Vagina (tissue), 2 donors: Measurements from ENCODE around the gene CACHD1. TPM values are rescaled to one million over a fixed set of nuclear protein-coding genes. Genes with fewer than 3 reads are reported as not detected.

ENCODE experiments used
- DNase-seq, 2 donors: peaks; one replicate each; pipeline ENCODE4 v3.0.0-alpha.2; 2017; ENCODE audit errors: extremely low spot score in 2 of 2
- H3K27ac ChIP-seq: fragments of 200-600 bp; sonication (generic); one replicate; pipeline ENCODE4 v1.5.1; 2019
- H3K27me3 ChIP-seq: fragments of 200-600 bp; sonication (generic); one replicate; pipeline ENCODE4 v1.5.1; 2019
- H3K36me3 ChIP-seq, 2 donors: fragments of 200-600 bp; sonication (generic); one replicate each; pipeline ENCODE4 v1.5.1; 2017 to 2019
- H3K4me1 ChIP-seq: fragments of 200-600 bp; sonication (generic); one replicate; pipeline ENCODE4 v1.5.1; 2019
- H3K4me3 ChIP-seq, 2 donors: fragments of 200-600 bp; sonication (generic); 1 replicate in 1 of 2; 2 replicates in 1 of 2; pipeline ENCODE4 v1.5.1; 2016 to 2019
- H3K9me3 ChIP-seq: fragments of 200-600 bp; sonication (generic); one replicate; pipeline ENCODE4 v1.5.1; 2019
- POLR2A ChIP-seq, 2 donors: fragments of 450-650 bp; IDR thresholded peaks; one replicate each; pipeline ENCODE4 v1.6.1; 2017; ENCODE audit warnings: antibody characterized with exemption in 2 of 2, mild to moderate bottlenecking in 2 of 2, moderate library complexity in 2 of 2
- POLR2AphosphoS5 ChIP-seq, 2 donors: sonication (generic); formaldehyde crosslinking; IDR thresholded peaks; one replicate each; pipeline ENCODE4 v1.9.0; 2017; ENCODE audit warnings: antibody characterized with exemption in 2 of 2, mild to moderate bottlenecking in 2 of 2, low read depth in 1 of 2; ENCODE audit not compliant: insufficient read depth in 1 of 2
- intact Hi-C: fragments of 100-400 bp; cut with DNase I; formaldehyde crosslinking; loops from one replicate; pipeline ENCODE4 v1.15.1; 2023
- total RNA-seq: library from RNA; depleted of rRNA; stranded (reverse); fragments of >200 nt; gene quantifications from one replicate; pipeline ENCODE4 v1.2.3, GENCODE V29; 2016
- TF ChIP-seq, protein P1 (sequence below), 3 experiments: fragments of 450-650 bp in 2 of 3; fragments of 200-600 bp in 1 of 3; sonication (generic) in 1 of 3; IDR thresholded peaks; one replicate each; pipeline ENCODE4 v1.5.1; 2017 to 2019; ENCODE audit warnings: antibody characterized with exemption in 3 of 3, mild to moderate bottlenecking in 2 of 3, moderate library complexity in 2 of 3

The CACHD1 gene
- total RNA-seq, 1 donor from 2014 or later = 27.7 TPM

GRCh38 chr1:64653466-64653865, 183.5 kb downstream of the CACHD1 start:
- intact Hi-C loops = no loop called here
- DNase-seq = no peak

GRCh38 chr1:64654519-64655341, 184.8 kb downstream of the CACHD1 start:
- intact Hi-C loops = no loop called here

More at GRCh38 chr1:64653466-64653865, 183.5 kb downstream of the CACHD1 start:
- Histone ChIP-seq H3K27me3 (no peaks in the 10 kb centered on the region), H3K4me3 (no peak overlapping the region), H3K27ac (no peak overlapping the region), H3K4me1 (no peaks in the 10 kb centered on the region), H3K36me3 (no peaks in the 10 kb centered on the region), H3K9me3 (no peaks in the 10 kb centered on the region)
- no peak for TF ChIP-seq POLR2A (IDR thresholded peaks at IDR 0.05)
- TF ChIP-seq, protein P1, sequence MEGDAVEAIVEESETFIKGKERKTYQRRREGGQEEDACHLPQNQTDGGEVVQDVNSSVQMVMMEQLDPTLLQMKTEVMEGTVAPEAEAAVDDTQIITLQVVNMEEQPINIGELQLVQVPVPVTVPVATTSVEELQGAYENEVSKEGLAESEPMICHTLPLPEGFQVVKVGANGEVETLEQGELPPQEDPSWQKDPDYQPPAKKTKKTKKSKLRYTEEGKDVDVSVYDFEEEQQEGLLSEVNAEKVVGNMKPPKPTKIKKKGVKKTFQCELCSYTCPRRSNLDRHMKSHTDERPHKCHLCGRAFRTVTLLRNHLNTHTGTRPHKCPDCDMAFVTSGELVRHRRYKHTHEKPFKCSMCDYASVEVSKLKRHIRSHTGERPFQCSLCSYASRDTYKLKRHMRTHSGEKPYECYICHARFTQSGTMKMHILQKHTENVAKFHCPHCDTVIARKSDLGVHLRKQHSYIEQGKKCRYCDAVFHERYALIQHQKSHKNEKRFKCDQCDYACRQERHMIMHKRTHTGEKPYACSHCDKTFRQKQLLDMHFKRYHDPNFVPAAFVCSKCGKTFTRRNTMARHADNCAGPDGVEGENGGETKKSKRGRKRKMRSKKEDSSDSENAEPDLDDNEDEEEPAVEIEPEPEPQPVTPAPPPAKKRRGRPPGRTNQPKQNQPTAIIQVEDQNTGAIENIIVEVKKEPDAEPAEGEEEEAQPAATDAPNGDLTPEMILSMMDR (IDR thresholded peaks at IDR 0.05) = no peak
- no peak for TF ChIP-seq POLR2AphosphoS5 (IDR thresholded peaks at IDR 0.05; ENCODE audit: insufficient read depth in 1 of 2, low read depth in 1 of 2)

GRCh38 chr1:64655861-64656260, 185.9 kb downstream of the CACHD1 start:
- TF ChIP-seq POLR2A (IDR thresholded peaks at IDR 0.05) = no peak
- TF ChIP-seq, protein P1 (IDR thresholded peaks at IDR 0.05) = no peak
- no peak for TF ChIP-seq POLR2AphosphoS5 (IDR thresholded peaks at IDR 0.05; ENCODE audit: insufficient read depth in 1 of 2, low read depth in 1 of 2)
- intact Hi-C loops = no loop called here

More at GRCh38 chr1:64654519-64655341, 184.8 kb downstream of the CACHD1 start:
- H3K9me3 ChIP-seq = no peaks in the 10 kb centered on the region
- no peaks in the 10 kb centered on the region for H3K27me3 ChIP-seq
- no peak overlapping the region for H3K27ac ChIP-seq
- H3K4me3 ChIP-seq = no peak overlapping the region
- no peak for TF ChIP-seq POLR2A (IDR thresholded peaks at IDR 0.05)
- TF ChIP-seq, protein P1 (IDR thresholded peaks at IDR 0.05) = peak in 1 of 3 experiments; percentile 17
- no peaks in the 10 kb centered on the region for H3K4me1 ChIP-seq
- peaks cover 0 to 11% of the 10 kb centered on the region in 2 donors for H3K36me3 ChIP-seq
- no peak for DNase-seq

DNA sequence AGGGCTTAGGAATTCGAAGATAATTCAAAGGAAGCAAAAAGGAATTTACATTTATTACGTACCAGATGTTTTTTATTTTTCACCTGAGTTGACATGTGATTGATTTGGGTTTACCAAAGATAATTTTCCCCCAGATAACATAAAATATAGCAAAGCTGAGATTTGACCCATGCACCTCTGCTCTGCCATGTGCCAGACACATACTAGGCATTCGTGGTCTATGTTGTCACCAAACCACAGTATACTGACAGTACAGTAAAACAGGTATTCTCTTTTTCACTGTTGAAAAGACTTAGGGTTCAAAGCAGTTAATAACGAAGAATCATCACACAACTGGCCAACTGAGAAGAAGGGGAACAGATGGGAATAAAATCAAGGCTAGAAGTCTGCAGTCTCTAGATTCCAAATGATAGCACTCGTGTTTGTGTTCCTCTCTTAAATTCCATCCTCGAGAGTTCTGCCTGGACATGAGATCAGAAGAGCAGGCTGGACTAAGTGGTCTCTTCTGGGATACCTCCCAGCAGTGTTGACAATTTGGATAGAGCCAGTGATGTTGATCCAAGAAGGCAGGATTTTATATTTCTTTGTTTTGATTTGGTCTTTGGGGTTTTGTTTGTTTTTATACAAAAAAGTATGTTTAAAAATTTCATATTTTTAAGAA, 189.7 kb downstream of the CACHD1 start:
- intact Hi-C loops = no loop called here
- H3K27ac ChIP-seq = no peak overlapping the region
- H3K4me1 ChIP-seq = no peaks in the 10 kb centered on the region
- H3K36me3 ChIP-seq = peaks cover 0 to 42% of the 10 kb centered on the region in 2 donors
- DNase-seq = no peak
- TF ChIP-seq, protein P1 (IDR thresholded peaks at IDR 0.05) = no peak
- TF ChIP-seq POLR2A (IDR thresholded peaks at IDR 0.05) (no peak), POLR2AphosphoS5 (IDR thresholded peaks at IDR 0.05; ENCODE audit: insufficient read depth in 1 of 2, low read depth in 1 of 2) (no peak)
- H3K9me3 ChIP-seq = no peaks in the 10 kb centered on the region
- no peaks in the 10 kb centered on the region for H3K27me3 ChIP-seq
- no peak overlapping the region for H3K4me3 ChIP-seq

More at GRCh38 chr1:64655861-64656260, 185.9 kb downstream of the CACHD1 start:
- Histone ChIP-seq H3K27me3 (no peaks in the 10 kb centered on the region), H3K9me3 (no peaks in the 10 kb centered on the region), H3K27ac (no peak overlapping the region), H3K4me1 (no peaks in the 10 kb centered on the region), H3K36me3 (peaks cover 0 to 19% of the 10 kb centered on the region in 2 donors), H3K4me3 (no peak overlapping the region)
- DNase-seq = no peak
